SH-SY5Y (cell line): ENCODE results near the gene SLC4A9.

Experiments
- GATA2 ChIP-seq: IDR thresholded peaks from 2 replicates; pipeline ENCODE4 v1.6.1; 2011; ENCODE audit warnings: mild to moderate bottlenecking, low read depth, low read length
- GATA3 ChIP-seq: IDR thresholded peaks from 2 replicates; pipeline ENCODE4 v1.6.1; 2011; ENCODE audit warnings: low read depth, mild to moderate bottlenecking, low read length, moderate library complexity

DNA sequence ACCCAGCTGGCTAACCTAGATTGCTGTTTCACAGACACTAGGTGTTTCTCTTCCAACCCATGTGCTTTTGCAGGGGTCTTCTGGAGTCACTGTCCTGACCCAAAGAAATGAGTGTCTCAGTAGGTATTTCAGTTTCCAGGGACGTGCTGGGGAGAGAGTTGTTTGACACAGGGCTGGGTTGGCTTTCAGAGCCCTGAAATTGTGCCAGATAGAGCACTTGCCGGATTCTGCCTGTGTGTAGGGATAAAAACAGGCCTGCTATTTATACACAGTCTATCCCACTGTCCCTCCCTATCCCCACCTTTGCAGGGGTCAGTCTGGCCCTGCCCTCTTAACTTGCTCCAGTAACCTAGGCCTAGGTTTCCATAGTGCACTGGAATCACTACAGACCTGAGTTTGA, 12.6 kb upstream of the SLC4A9 start:
- TF ChIP-seq GATA2: no peak
- no peak for TF ChIP-seq GATA3
